GM21423 (cell line): Measurements from ENCODE around the gene SHOC1.
"Not testable (repeated sequence)": the region's sequence is repeated elsewhere in the genome, so short reads cannot be mapped to it uniquely, and the experiment has no call there.

Source experiments
- ATAC-seq: cut with Tn5 transposase; IDR thresholded peaks from one replicate; pipeline ENCODE4 v1.9.1; 2021; ENCODE audit warnings: mild to moderate bottlenecking, moderate library complexity; ENCODE audit not compliant: unreplicated experiment

The SHOC1 gene

GRCh38 chr9:111794835-111795556, at the start of gene SHOC1:
Gene SHOC1 (minus strand): TSS chr9:111794937. CDS start chr9:111791418, 3,519 bp downstream.
- no peak for ATAC-seq

GRCh38 chr9:111843971-111844370, 49.2 kb upstream of the SHOC1 start:
- no peak for ATAC-seq

GRCh38 chr9:111842313-111842712, 47.6 kb upstream of the SHOC1 start:
- ATAC-seq: no peak

- ATAC-seq: no peak
Measured at GRCh38 chr9:111840442-111840841, 45.7 kb upstream of the SHOC1 start.

GRCh38 chr9:111839987-111840386, 45.2 kb upstream of the SHOC1 start:
- ATAC-seq: no peak

GRCh38 chr9:111839387-111839786, 44.6 kb upstream of the SHOC1 start:
- no peak for ATAC-seq

- no peak for ATAC-seq
Measured at GRCh38 chr9:111838439-111838838, 43.7 kb upstream of the SHOC1 start.

GRCh38 chr9:111836311-111836710, 41.6 kb upstream of the SHOC1 start:
- no peak for ATAC-seq

GRCh38 chr9:111833941-111834340, 39.2 kb upstream of the SHOC1 start:
- no peak for ATAC-seq

GRCh38 chr9:111832449-111832848, 37.7 kb upstream of the SHOC1 start:
- no peak for ATAC-seq

GRCh38 chr9:111831371-111832108, 36.8 kb upstream of the SHOC1 start:
- ATAC-seq: no peak

- no peak for ATAC-seq
Measured at GRCh38 chr9:111828193-111828592, 33.5 kb upstream of the SHOC1 start.

- no peak for ATAC-seq
Measured at GRCh38 chr9:111825468-111826145, 30.9 kb upstream of the SHOC1 start.

- ATAC-seq: no peak
Measured at GRCh38 chr9:111821006-111821528, 26.3 kb upstream of the SHOC1 start.

- ATAC-seq: no peak
Measured at GRCh38 chr9:111819360-111819759, 24.6 kb upstream of the SHOC1 start.

GRCh38 chr9:111815285-111816070, 20.7 kb upstream of the SHOC1 start:
- no peak for ATAC-seq

GRCh38 chr9:111812337-111812736, 17.6 kb upstream of the SHOC1 start:
- ATAC-seq: no peak

- no peak for ATAC-seq
Measured at GRCh38 chr9:111810908-111811307, 16.2 kb upstream of the SHOC1 start.

- ATAC-seq: not testable (repeated sequence)
Measured at GRCh38 chr9:111810415-111810814, 15.7 kb upstream of the SHOC1 start.

GRCh38 chr9:111807197-111807596, 12.5 kb upstream of the SHOC1 start:
- ATAC-seq: no peak

- no peak for ATAC-seq
Measured at GRCh38 chr9:111806259-111806658, 11.5 kb upstream of the SHOC1 start.
